Suppressor macrophage treated with lipopolysaccharide for 1 hour (primary cell): ENCODE measurements around the gene PAQR5.
"Not testable (repeated sequence)": the region's sequence is repeated elsewhere in the genome, so short reads cannot be mapped to it uniquely, and the experiment has no call there.

Experiments
- DNase-seq, 3 donors: peaks; one replicate each; pipeline ENCODE4 v3.0.0-alpha.2; 2020 to 2022

Gene PAQR5

DNA sequence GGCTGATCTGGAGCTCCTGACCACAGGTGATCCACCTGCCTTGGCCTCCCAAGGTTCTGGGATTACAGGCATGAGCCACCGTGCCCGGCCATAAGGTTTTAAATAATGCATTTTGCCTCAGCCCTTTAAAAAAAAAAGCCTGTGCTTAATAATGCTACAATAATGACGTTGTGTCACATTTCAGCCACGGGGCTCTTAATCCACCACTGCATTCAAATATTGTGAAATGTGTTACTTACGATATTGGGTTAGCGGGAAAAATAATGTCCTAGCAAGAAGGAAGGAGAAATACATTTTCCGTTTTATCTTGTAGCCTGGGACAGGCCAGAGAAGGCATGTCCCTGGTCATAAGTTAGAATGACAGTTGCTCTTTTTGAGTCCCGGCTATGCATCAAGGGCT, 17.6 kb downstream of the PAQR5 start:
- peak; percentile 33 to 49 (median 36) for DNase-seq

DNA sequence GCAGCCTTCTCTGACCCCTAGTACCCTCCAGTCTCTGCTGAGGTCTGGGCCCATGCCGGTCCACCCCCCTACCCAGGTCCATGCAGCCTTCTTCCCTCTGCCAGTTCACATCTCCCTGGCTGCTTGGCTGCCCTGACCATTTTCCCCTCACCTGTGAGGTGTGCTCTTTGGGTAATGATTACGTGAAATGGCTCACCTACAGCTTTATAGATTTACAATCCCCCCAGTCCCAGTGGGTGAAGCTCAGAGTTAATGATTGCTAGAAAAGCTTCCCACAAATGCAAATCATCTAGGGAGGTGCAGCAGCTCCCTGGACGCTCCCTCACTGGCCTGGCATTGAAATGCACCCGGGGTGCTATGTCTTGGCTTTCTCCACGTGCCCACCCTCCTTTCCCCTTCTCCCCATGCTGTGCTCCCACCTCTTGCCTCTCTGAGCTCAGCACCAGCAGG, 18.7 kb downstream of the PAQR5 start:
- DNase-seq = no peak

- no peak for DNase-seq
These were observed 19.3 kb downstream of the PAQR5 start for GRCh38 chr15:69318033-69318432.

- no peak for DNase-seq
These were observed 21.0 kb downstream of the PAQR5 start for GRCh38 chr15:69319384-69320375.

DNA sequence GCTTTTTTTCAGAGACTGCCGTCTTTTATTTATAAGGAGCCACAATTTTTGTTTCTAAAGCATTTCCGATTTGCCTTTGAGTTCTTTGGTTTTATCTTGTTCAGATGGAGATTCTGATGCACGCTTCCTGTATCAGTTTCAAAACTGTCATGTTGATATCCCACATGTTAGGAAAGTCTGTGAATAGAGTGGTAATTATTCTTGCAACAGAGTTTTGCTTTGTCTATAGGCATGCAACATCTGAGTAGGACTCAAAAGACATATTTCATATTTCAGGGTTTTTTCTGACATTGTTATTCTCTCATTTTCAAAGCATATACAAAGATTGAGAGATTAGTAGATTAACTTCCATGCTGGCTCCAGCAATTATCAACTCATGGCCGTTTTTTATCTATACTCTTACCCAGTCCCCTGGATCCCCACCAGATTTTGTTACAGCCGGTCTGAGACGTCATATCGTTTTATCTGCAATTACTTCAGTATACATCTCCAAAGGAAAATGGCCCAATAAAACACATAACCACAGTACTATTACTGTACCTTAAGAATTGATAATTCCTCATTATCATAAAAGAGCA, 22.4 kb downstream of the PAQR5 start:
- DNase-seq = peak; percentile 31 to 62 (median 61)

GRCh38 chr15:69323893-69324430, 25.2 kb downstream of the PAQR5 start:
- DNase-seq = no peak

DNA sequence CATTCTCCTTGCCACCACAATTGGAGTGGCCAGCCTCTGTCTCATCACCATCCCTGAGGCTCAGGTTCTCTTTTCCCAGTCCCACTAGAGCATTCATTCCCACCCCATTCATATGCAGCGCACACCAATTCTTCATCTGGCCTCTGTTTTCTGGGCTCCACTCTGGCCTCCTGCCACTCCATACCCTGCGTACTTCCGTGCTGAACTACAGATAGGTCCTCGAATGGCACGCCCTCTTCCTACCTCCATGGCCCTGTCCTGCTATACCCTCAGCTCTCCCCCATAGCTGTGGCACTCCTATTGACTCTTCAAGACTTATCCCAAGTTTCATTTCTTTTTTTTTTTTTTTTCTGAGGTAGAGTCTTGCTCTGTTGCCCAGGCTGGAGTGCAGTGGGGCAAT, 25.9 kb downstream of the PAQR5 start:
- DNase-seq = no peak

DNA sequence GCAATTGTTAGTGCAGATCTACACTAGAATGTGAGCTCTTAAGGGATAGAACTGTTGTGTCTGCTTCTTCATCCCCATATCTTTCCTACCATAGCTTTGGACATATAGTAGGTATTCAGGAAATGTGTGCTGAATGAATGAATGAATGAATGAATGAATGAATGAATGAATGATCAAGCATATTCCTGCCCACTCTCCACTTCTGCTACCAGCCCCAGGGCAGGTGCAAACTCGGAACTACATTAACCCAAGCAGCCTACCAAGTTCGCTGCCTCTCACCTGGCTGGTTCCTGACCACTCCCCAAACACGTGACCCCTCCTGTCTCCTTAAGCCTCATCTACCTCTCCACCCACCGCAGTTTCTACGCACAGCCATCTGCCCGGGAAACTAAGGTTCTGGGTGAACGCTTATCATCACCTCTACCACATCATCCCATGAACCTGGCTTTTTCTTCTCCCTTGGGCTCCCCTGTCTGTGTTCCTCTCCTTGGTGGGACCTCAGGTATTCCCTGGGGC, 26.8 kb downstream of the PAQR5 start:
- DNase-seq = no peak

DNA sequence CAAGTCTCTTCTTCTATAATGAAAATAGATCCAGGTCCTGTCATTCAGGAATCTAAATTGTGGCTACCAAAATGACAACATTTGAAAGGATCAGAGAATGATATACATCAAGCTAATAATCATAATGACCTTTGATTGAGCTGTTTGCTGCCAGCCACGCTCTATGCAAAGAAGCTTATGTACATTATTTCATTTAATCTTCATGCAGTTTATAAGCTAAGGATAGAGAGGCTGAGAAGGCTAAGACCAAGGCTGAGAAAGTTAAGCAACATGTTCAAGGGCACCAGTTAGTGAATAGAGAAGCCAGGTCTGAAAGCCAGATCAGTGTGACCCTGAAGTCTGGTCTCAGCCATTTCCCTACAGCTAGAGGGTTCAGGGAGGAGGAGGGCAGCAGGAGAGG, 29.4 kb downstream of the PAQR5 start:
- no peak for DNase-seq

DNA sequence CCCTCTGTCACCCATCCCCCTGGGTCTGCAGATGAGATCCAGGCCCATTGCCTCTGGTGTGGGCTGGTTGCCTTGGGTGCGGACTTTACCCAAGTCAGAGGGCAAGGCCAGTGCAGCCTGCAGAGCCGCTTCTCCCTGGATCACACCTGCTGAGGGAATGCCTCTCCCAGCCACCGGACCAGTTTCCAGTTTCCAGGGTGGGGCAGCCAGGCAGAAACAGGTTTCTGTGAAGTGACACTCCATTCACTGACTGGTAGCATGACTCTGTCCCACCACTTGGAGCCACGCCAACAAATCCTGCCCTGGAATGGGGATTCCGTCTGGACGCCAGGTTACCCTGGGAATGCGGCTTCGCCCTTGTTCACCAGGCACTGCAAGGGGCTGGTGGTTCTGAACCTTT, 30.0 kb downstream of the PAQR5 start:
- no peak for DNase-seq

DNA sequence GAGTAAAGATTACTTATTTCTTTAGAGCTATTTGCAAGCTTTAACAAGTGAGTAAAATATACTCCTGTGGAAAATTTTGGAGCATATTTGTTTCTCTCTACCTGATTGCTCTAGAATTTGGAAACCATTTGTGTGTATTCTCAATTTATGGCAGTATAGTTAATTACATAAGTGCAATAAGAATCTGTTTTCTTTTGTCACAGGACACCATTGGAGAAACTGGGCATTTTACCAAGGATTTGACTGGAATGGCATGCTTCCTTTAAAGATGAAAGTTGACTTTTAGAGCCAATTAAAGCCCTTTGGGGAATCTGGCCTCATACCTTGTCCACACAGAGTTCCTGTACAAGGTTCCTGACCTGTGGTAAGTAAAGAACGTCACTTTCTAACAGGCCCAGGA, 38.4 kb downstream of the PAQR5 start:
- no peak for DNase-seq

GRCh38 chr15:69338535-69339213, 40.0 kb downstream of the PAQR5 start:
- DNase-seq = no peak

DNA sequence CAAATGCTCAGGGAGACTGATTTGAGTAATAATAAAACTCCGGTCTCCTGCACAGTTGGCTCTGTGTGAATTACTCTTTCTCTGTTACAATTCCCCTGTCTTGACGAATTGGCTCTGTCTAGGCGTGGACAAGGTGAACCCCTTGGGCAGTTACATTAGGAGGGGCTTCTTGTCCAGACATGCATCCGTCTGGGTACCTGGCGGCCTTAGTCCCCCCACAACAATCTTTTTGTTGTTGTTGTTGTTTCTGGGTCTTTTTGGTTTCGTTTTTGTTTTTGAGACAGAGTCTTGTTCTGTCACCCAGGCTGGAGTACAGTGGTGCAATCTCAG, 40.5 kb downstream of the PAQR5 start:
- DNase-seq = not testable (repeated sequence)

GRCh38 chr15:69340243-69340900, 41.7 kb downstream of the PAQR5 start:
- peak; percentile 28 to 47 (median 36) for DNase-seq

DNA sequence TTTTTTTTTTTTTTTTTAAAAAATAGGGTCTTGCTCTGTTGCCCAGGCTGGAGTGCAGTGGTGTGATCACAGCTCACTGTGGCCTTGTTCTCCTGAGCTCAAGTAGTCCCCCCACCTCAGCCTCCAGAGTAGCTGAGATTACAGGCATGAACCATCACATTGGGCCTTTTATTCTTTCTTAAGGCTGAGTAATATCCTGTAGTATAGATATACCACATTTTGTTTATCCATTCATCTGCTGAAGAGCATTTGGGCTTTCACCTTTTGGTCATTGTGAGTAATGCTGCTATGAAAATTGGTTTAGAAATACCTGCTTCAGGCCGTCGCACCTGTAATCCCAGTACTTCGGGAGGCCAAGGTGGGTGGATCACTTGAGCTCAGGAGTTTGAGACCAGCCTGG, 42.6 kb downstream of the PAQR5 start:
- DNase-seq = no peak

DNA sequence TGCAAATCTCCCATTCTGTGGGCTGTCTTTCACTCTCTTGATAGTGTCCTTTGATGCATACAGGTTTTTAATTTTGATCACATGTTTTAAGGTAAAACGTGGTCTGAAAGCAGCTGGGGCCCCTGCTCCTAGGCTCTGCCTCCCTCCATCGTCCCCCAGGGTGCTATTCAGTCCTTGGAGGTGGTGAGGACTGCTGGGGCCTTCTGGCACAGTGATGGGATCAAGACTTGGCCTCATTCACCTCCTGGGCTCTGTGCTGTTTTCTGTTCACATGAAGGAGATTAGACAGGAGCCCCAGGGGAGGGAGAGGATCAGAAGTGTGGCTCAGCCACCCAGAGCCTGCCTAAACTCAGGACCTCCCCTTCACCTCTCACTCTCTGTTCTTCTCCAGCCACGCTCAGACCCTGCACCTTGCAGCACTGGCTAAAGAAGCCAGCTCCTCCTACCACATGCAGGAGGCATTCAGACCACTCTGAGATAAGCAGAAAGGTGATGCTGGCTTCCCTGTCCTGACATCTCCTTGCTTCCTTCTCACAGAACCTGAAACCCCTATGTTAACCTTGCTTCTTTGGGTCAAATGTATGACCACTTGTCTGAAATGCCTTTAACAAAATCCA, 43.9 kb downstream of the PAQR5 start:
- DNase-seq = no peak

DNA sequence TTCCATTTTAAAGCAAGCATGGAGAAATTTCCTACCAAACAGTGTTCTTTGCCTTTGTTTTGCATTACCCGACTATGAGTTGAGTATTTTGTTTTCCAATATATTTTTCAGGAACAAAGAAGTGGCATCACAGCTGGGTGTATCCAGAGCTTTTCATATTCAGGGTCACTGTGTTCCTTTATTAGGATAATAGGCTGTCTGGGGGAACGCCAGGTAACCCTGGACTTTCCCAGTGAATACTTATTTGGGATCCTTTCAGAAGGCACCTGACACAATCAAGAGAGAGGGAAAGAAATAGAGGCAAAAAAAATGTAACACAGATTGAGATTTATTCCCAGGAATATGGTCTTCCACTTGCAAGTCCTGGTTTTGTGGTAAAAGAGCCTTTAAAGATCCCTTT, 44.4 kb downstream of the PAQR5 start:
- no peak for DNase-seq

DNA sequence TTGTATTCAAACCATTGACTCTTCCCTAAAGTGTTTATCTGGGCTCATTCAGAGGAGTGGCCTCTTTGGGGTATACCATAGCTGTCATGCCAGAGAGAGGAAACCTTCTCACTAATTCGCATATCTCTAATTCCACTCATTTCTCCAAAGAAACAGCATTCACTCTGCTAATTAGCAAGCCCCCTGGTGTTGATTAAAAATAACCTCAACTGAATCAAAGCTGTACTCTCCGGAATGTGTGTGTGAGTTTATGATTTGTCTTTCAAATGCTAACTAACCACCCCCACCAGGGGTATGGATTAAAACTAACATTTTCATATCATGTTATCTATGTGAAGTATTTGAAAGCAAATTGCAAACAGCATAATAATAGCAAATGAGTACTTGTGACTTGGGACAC, 45.5 kb downstream of the PAQR5 start:
- DNase-seq = no peak

- no peak for DNase-seq
These were observed 47.4 kb downstream of the PAQR5 start for GRCh38 chr15:69346112-69346511.

- DNase-seq = no peak
These were observed 52.6 kb downstream of the PAQR5 start for GRCh38 chr15:69351333-69351732.

- no peak for DNase-seq
These were observed 53.2 kb downstream of the PAQR5 start for GRCh38 chr15:69351884-69352283.
